NCI-H1436 (cell line): ENCODE results near the gene TMEM125.

ENCODE experiments used
- DNase-seq: peaks from one replicate; lab custom pipeline; 2025; lab: John Stamatoyannopoulos, UW

Gene TMEM125

GRCh38 chr1:43274125-43274803, 4.5 kb downstream of the TMEM125 start:
- DNase-seq, result peak; percentile 17

GRCh38 chr1:43274804-43275180, 5.0 kb downstream of the TMEM125 start:
- no peak for DNase-seq

GRCh38 chr1:43275826-43276620, 6.2 kb downstream of the TMEM125 start:
- no peak for DNase-seq

GRCh38 chr1:43276673-43277072, 6.9 kb downstream of the TMEM125 start:
- DNase-seq, result no peak

GRCh38 chr1:43277116-43277876, 7.5 kb downstream of the TMEM125 start:
- no peak for DNase-seq

- DNase-seq, result no peak
Observed at GRCh38 chr1:43279161-43279560, 9.4 kb downstream of the TMEM125 start.

GRCh38 chr1:43279666-43280065, 9.9 kb downstream of the TMEM125 start:
- DNase-seq, result no peak

- no peak for DNase-seq
Observed at GRCh38 chr1:43280692-43281091, 10.9 kb downstream of the TMEM125 start.

GRCh38 chr1:43282220-43283195, 12.7 kb downstream of the TMEM125 start:
- DNase-seq, result no peak

GRCh38 chr1:43284065-43284464, 14.3 kb downstream of the TMEM125 start:
- no peak for DNase-seq

GRCh38 chr1:43284546-43285110, 14.8 kb downstream of the TMEM125 start:
- no peak for DNase-seq

GRCh38 chr1:43285269-43285990, 15.6 kb downstream of the TMEM125 start, which contains the start of gene C1orf210:
Gene C1orf210 (minus strand): TSS chr1:43285581. CDS start chr1:43283270, 2,311 bp downstream.
- peak; percentile 78 for DNase-seq

- no peak for DNase-seq
Observed at GRCh38 chr1:43286115-43286514, 16.3 kb downstream of the TMEM125 start.

- DNase-seq, result no peak
Observed at GRCh38 chr1:43286533-43286932, 16.8 kb downstream of the TMEM125 start.

- DNase-seq, result no peak
Observed at GRCh38 chr1:43288058-43288784, 18.4 kb downstream of the TMEM125 start.

GRCh38 chr1:43288785-43289706, 19.3 kb downstream of the TMEM125 start:
- DNase-seq, result no peak

GRCh38 chr1:43292216-43292615, 22.4 kb downstream of the TMEM125 start:
- no peak for DNase-seq

- DNase-seq, result no peak
Observed at GRCh38 chr1:43292679-43293078, 22.9 kb downstream of the TMEM125 start.

- no peak for DNase-seq
Observed at GRCh38 chr1:43293176-43293575, 23.4 kb downstream of the TMEM125 start.
